Loucy (cell line): ENCODE results near the gene AHI1.
A peak's percentile ranks its signal among the peaks of the same experiment; 100 is the strongest.

Experiments
- H2AFZ ChIP-seq: fragments of 200-600 bp; sonication (generic); 2 replicates; pipeline ENCODE4 v1.6.0; 2016; ENCODE audit warnings: antibody characterized with exemption, mild to moderate bottlenecking, low read length, moderate library complexity
- H3F3A ChIP-seq: fragments of 200-600 bp; 2 replicates; pipeline ENCODE4 v1.6.0; 2016; ENCODE audit warnings: antibody characterized with exemption, low read depth, mild to moderate bottlenecking
- H3K27me3 ChIP-seq: fragments of 200-600 bp; sonication (generic); 2 replicates; pipeline ENCODE4 v1.6.1; 2014; ENCODE audit warnings: low read length, mild to moderate bottlenecking; ENCODE audit not compliant: insufficient read depth, poor library complexity, severe bottlenecking
- H3K36me3 ChIP-seq: fragments of 200-600 bp; sonication (generic); 2 replicates; pipeline ENCODE4 v1.6.1; 2016; ENCODE audit warnings: low read length; ENCODE audit not compliant: insufficient read depth
- H3K4me1 ChIP-seq: fragments of 200-600 bp; sonication (generic); 2 replicates; pipeline ENCODE4 v1.5.1; 2014; ENCODE audit warnings: low read length, mild to moderate bottlenecking; ENCODE audit not compliant: insufficient read depth, poor library complexity, severe bottlenecking
- H3K4me2 ChIP-seq: fragments of 200-600 bp; sonication (generic); 2 replicates; pipeline ENCODE4 v1.6.0; 2014; ENCODE audit warnings: antibody characterized with exemption, low read length, low read depth, mild to moderate bottlenecking; ENCODE audit not compliant: poor library complexity, severe bottlenecking
- H3K4me3 ChIP-seq: fragments of 200-600 bp; sonication (generic); 2 replicates; pipeline ENCODE4 v1.5.1; 2014; ENCODE audit warnings: low read length, mild to moderate bottlenecking, mixed read lengths; ENCODE audit not compliant: poor library complexity, severe bottlenecking
- H3K79me2 ChIP-seq: fragments of 200-600 bp; sonication (generic); 2 replicates; pipeline ENCODE4 v1.6.1; 2014; ENCODE audit warnings: low read length; ENCODE audit not compliant: insufficient read depth
- H3K9ac ChIP-seq: fragments of 200-600 bp; sonication (generic); 2 replicates; pipeline ENCODE4 v1.6.0; 2014; ENCODE audit warnings: mild to moderate bottlenecking, low read depth, low read length, moderate library complexity; ENCODE audit not compliant: poor library complexity, severe bottlenecking
- H3K9me2 ChIP-seq: fragments of 200-600 bp; sonication (generic); replicated peaks from 2 replicates; pipeline ENCODE4 v1.6.1; 2016; ENCODE audit warnings: low read depth, low read length, mixed read lengths
- H3K9me3 ChIP-seq: fragments of 200-600 bp; sonication (generic); 2 replicates; pipeline ENCODE4 v1.6.1; 2014; ENCODE audit warnings: mild to moderate bottlenecking, antibody characterized with exemption, low read length, low read depth; ENCODE audit not compliant: insufficient read depth
- H4K20me1 ChIP-seq: fragments of 200-600 bp; sonication (generic); 2 replicates; pipeline ENCODE4 v1.6.0; 2014; ENCODE audit warnings: antibody characterized with exemption, low read length, mild to moderate bottlenecking; ENCODE audit not compliant: insufficient read depth, poor library complexity, severe bottlenecking
- EZH2phosphoT487 ChIP-seq: fragments of 200-600 bp; IDR thresholded peaks from 2 replicates; pipeline ENCODE4 v1.6.1; 2018; ENCODE audit warnings: antibody characterized with exemption, mild to moderate bottlenecking, moderate library complexity, borderline replicate concordance
- TF ChIP-seq, protein P1 (sequence below): fragments of 200-600 bp; sonication (generic); conservative IDR thresholded peaks from 2 replicates; pipeline ENCODE4 v1.5.1; 2014; ENCODE audit warnings: mild to moderate bottlenecking, antibody characterized with exemption, low read length

Gene AHI1

DNA sequence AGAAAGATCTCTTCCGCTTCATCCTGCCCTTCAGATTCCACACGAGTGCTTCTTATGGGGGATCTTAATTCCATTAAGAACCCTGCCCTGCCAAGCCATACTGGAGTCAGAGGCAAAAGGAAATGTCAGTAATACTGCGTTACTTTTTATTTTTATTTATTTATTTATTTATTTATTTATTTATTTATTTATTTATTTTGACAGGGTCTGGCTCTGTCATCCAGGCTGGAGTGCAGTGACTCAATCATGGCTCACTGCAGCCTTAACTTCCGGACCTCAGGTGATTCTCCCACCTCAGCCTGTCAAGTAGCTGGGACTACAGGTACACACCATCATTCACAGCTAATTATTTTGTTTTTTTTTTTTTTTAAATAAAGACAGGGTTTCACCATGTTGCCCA, 236.9 kb downstream of the AHI1 start:
- Histone ChIP-seq H3K9ac (no peak overlapping the region), H3K9me2 (no peaks in the 10 kb centered on the region), H3F3A (no peaks in the 10 kb centered on the region), H3K4me2 (no peak overlapping the region), H3K9me3 (no peaks in the 10 kb centered on the region), H3K4me1 (peaks cover 42% of the 10 kb centered on the region), H3K27me3 (no peaks in the 10 kb centered on the region), H2AFZ (no peak overlapping the region), H3K36me3 (no peaks in the 10 kb centered on the region), H3K79me2 (no peaks in the 10 kb centered on the region), H3K4me3 (no peak overlapping the region), H4K20me1 (no peaks in the 10 kb centered on the region)
- TF ChIP-seq EZH2phosphoT487 = no peak
- TF ChIP-seq, protein P1, sequence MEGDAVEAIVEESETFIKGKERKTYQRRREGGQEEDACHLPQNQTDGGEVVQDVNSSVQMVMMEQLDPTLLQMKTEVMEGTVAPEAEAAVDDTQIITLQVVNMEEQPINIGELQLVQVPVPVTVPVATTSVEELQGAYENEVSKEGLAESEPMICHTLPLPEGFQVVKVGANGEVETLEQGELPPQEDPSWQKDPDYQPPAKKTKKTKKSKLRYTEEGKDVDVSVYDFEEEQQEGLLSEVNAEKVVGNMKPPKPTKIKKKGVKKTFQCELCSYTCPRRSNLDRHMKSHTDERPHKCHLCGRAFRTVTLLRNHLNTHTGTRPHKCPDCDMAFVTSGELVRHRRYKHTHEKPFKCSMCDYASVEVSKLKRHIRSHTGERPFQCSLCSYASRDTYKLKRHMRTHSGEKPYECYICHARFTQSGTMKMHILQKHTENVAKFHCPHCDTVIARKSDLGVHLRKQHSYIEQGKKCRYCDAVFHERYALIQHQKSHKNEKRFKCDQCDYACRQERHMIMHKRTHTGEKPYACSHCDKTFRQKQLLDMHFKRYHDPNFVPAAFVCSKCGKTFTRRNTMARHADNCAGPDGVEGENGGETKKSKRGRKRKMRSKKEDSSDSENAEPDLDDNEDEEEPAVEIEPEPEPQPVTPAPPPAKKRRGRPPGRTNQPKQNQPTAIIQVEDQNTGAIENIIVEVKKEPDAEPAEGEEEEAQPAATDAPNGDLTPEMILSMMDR = no peak

DNA sequence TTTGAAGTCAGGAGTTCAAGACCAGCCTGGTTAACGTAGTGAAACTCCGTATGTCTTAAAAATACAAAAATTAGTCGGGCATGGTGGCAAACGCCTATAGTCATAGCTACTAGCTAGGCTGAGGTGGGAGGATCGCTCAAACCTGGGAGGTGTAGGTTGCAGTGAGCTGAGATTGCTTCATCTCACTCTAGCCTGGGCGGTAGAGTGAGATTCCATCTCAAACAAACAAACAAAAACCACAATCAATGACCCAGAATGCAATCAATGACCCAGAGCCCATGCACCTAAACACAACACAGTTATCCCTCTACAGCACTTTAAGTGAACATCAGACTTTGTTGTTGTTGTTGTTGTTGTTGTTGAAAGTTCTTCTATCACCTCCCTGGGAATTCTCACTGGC, 238.6 kb downstream of the AHI1 start:
- Histone ChIP-seq H3K4me1 (peaks cover 50% of the 10 kb centered on the region), H3F3A (no peaks in the 10 kb centered on the region), H3K36me3 (no peaks in the 10 kb centered on the region), H3K79me2 (no peaks in the 10 kb centered on the region), H3K4me3 (no peak overlapping the region), H3K9me3 (no peaks in the 10 kb centered on the region), H3K27me3 (no peaks in the 10 kb centered on the region), H3K9ac (no peak overlapping the region), H3K9me2 (no peaks in the 10 kb centered on the region), H4K20me1 (no peaks in the 10 kb centered on the region), H2AFZ (peak overlapping the region; percentile 85), H3K4me2 (no peak overlapping the region)
- TF ChIP-seq, protein P1 = no peak
- TF ChIP-seq EZH2phosphoT487 = no peak

DNA sequence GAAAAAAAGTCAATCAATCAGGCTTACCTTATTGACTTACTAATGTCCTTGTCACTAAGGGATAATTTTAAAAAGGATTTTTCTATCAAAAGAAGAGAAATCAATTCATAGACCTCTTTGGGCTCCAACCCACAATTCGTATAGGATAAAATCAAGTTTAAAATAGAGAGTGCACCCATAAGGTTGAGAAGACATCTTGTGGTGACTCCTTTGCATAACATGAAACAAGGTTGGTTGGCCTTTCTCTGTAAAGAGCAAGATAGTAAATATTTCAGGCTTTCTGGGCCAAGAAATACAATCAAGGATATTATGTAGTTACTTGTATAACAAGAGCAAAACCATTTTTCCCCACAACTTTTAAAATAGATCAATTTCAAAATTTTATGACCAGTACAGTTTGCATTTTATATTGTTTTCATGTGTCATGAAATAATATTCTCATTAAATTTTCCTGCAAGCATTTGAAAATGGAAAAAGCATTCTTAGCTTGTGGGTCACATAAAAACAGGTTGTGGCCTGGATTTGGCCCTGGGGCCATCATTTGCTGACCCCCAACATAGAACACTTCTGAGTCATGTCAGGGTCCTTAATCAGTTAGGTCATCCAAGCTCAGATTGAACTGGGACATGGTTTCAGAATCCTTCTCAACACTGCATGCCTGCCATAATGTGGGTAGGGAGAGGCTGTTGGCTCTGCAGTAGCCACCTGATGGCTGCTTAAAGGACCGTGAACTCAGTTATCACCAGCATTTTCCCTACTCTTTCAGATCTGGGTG, 239.7 kb downstream of the AHI1 start:
- TF ChIP-seq, protein P1 = peak; percentile 63
- TF ChIP-seq EZH2phosphoT487 = no peak
- peaks cover 62% of the 10 kb centered on the region for H3K4me1 ChIP-seq
- peak overlapping the region; percentile 43 for H3K9ac ChIP-seq
- H3K4me2 ChIP-seq = no peak overlapping the region
- no peaks in the 10 kb centered on the region for H3K36me3 ChIP-seq
- no peaks in the 10 kb centered on the region for H3K9me2 ChIP-seq
- no peaks in the 10 kb centered on the region for H3K79me2 ChIP-seq
- no peaks in the 10 kb centered on the region for H3K9me3 ChIP-seq
- H3K27me3 ChIP-seq = no peaks in the 10 kb centered on the region
- H3K4me3 ChIP-seq = no peak overlapping the region
- H3F3A ChIP-seq = no peaks in the 10 kb centered on the region
- H2AFZ ChIP-seq = peak overlapping the region; percentile 85
- H4K20me1 ChIP-seq = no peaks in the 10 kb centered on the region
